GM23338 (cell line): ENCODE measurements around the gene CCDC63.

Experiments
- CREB1 ChIP-seq: fragments of 250-450 bp; sonication (Bioruptor Pico); IDR thresholded peaks from 2 replicates; pipeline ENCODE4 v1.5.0; 2020; ENCODE audit warnings: low read depth, mild to moderate bottlenecking, moderate library complexity
- CTCF ChIP-seq, 2 experiments: fragments of 200-600 bp in 1 of 2; sonication (generic) in 1 of 2; conservative IDR thresholded peaks; 2 replicates each; pipeline versions ENCODE4 v1.5.1 to v1.6.1; 2016 to 2017; ENCODE audit warnings: antibody characterized with exemption in 2 of 2, low read depth in 2 of 2, mild to moderate bottlenecking in 2 of 2, moderate library complexity in 1 of 2
- EZH2phosphoT487 ChIP-seq: fragments of 200-600 bp; sonication (generic); IDR thresholded peaks from one replicate; pipeline ENCODE4 v1.8.1; 2018; ENCODE audit warnings: antibody characterized with exemption; ENCODE audit not compliant: unreplicated experiment
- POLR2AphosphoS5 ChIP-seq: IDR thresholded peaks from 2 replicates; pipeline ENCODE4 v1.6.1; 2016; ENCODE audit warnings: antibody characterized with exemption, low read depth

DNA sequence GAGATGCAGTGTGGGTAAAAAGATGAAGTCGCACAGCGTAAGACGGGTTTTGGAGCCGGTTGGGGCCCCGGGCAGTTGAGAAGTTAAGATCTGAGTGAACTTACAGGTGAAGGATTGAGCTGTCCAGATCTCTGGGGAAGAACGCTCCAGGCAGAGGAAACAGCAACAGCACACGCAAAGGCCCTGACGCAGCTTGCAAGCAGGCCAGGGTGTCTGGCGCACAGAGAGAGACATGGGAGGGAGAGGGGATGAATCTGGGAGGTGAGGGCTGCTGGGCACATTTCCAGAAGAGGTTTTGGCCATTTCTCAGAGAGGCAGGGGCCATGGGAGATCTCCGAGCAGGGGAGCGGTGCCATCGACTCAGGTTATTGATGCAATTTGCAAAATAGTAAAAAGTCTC lies 42.6 kb downstream of the CCDC63 start:
- TF ChIP-seq CTCF (conservative IDR thresholded peaks at IDR 0.05; ENCODE audit: low read depth in 2 of 2) (no peak), CREB1 (CRISPR knock-in tag) (no peak), EZH2phosphoT487 (no peak), POLR2AphosphoS5 (no peak)
